LNCaP clone FGC (cell line): ENCODE data around the gene SEMA4D.

Experiments
- DNase-seq: peaks from one replicate; pipeline ENCODE4 v3.0.0-alpha.2; 2011; ENCODE audit warnings: low read depth
- H3K4me3 ChIP-seq: 2 replicates; pipeline ENCODE4 v1.5.1; 2011; ENCODE audit warnings: mild to moderate bottlenecking, low read depth, low read length, control low read depth
- CTCF ChIP-seq: IDR thresholded peaks from 2 replicates; pipeline ENCODE4 v1.5.1; 2012; ENCODE audit warnings: mild to moderate bottlenecking; ENCODE audit not compliant: control insufficient read depth, insufficient read depth; ENCODE audit errors: extremely low read depth

The SEMA4D gene

DNA sequence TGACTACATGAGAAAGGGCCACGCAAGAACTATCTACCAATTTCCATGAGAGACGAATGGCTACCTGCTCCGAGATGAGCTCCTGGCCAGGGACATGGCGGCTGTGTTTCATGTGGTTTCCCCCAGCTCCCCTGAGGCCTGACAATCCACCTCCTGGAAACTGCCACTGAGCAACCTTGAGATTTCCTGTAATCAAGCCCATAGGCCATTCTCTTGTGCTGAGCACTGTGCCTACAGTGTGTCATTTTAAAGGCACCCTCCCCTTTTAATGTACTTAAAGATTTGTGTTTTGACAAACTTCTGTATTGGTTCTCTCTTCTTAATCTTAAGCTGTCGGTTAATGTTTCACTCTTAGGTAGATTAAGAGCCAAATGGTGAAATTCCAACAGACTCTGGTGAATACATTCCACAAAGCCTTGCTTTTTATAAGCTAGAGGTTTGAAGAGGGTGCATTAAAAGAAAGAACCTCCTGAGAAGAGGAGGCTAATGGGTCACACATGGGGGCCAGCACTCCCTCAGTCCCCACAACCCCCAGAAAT lies 107.3 kb downstream of the SEMA4D start:
- DNase-seq = no peak
- no peak for TF ChIP-seq CTCF
- no peak overlapping the region for H3K4me3 ChIP-seq

GRCh38 chr9:89390068-89390555 lies 107.8 kb downstream of the SEMA4D start:
- DNase-seq = no peak
- no peak for TF ChIP-seq CTCF
- H3K4me3 ChIP-seq = no peak overlapping the region

DNA sequence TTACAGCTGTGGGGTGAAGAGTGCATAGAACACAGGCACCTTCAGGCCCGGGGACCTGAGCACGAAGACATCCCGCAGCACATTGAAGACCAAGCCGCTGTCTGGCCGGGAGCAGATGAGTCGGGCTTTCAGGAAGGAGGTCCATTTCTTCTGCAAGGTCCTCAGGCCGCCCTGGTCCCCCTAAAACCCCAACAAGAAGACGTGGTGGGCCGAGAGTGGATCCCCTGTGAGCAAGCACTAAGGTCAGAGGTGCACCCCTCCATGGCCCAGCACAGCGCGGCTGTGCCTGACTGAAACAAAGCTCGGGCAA lies 109.1 kb downstream of the SEMA4D start:
- DNase-seq = no peak
- H3K4me3 ChIP-seq = no peak overlapping the region
- TF ChIP-seq CTCF = no peak

DNA sequence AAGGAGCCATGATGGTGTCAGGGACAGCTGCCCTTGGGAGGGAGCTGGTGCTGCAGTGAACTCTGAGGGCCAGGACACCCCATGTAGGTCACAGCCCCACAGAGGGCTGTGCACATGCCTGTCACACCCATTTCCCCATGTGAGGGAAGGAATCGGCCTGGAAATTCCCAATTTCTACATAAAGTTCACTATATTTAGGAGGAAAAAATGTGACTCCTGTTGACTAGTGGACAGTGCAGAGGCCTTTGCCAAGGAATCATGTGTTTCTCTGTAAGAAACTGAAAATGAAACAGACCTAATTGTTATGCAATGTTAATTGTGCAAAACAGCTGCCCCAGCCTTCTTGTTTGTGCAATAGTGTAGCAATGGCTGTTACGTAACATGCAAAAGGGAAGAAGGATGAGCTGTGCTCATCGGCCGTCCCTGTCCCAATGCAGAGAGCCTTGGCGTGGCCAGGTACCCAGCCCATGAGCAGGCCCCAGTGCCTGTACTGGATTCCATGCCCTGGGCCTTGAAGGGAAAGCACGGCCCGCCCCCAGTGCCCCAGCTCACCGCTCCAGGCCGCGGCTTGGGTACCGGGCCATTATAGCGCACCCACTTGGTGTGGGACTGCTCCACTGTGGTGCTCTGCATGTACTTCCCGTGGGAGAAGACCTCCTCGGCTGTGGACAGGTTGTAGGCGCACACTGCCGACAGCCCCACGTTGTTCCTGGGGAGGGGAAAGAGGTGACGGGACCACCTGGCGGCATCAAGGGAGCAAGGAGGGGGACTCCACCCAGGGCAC lies 109.6 kb downstream of the SEMA4D start:
- TF ChIP-seq CTCF = no peak
- H3K4me3 ChIP-seq = no peak overlapping the region
- no peak for DNase-seq

GRCh38 chr9:89387197-89387849 lies 110.6 kb downstream of the SEMA4D start:
- DNase-seq = no peak
- no peak overlapping the region for H3K4me3 ChIP-seq
- TF ChIP-seq CTCF = no peak

DNA sequence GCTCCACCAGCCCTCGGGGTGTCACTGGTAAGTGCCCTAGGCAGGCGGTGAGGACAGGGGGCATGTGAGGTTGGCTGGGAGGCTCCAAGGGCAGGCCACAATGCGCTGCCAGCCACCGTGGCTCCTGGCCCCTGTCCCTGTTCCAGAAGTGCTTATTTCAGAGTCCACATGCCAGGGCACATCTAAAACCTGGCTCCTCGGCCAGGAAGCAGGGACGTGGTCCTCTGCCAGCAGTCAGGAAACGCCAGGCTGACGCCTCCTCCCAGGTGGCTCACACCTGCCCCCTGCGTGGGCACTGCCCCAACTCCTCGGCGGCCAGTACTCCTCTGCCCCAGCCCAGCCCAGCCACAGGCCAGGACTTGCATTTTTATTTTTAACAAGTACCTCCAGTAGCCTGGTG lies 111.1 kb downstream of the SEMA4D start:
- DNase-seq = peak; percentile 92
- no peak for TF ChIP-seq CTCF
- H3K4me3 ChIP-seq = no peak overlapping the region
